GM18508 (cell line): Measurements from ENCODE around the gene NTN3.
"Not testable (repeated sequence)": the region's sequence is repeated elsewhere in the genome, so short reads cannot be mapped to it uniquely, and the experiment has no call there.

Experiments
- ATAC-seq: cut with Tn5 transposase; IDR thresholded peaks from one replicate; pipeline ENCODE4 v1.9.1; 2021; ENCODE audit warnings: moderate number of reproducible peaks; ENCODE audit not compliant: insufficient read depth, unreplicated experiment

The NTN3 gene

DNA sequence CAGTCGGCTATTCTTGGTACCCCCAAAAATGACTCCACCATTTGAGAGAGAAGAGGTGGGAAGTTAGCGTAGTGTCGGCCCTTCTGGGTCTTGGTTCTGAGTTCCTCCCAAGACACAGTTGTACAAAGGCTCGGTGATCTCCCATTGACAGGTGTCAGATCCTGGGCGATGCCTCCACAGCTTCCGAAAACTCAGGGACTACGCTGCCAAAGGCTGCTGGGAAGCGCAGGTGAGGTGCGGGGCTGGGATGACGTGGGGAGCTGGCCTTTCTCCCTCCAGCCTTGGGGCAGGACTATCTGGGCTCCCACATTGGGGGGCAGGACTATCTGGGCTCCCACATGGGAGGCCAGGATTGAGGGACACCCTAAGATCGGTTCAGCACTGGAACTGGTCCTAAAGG is 31.5 kb upstream of the NTN3 start:
- no peak for ATAC-seq

DNA sequence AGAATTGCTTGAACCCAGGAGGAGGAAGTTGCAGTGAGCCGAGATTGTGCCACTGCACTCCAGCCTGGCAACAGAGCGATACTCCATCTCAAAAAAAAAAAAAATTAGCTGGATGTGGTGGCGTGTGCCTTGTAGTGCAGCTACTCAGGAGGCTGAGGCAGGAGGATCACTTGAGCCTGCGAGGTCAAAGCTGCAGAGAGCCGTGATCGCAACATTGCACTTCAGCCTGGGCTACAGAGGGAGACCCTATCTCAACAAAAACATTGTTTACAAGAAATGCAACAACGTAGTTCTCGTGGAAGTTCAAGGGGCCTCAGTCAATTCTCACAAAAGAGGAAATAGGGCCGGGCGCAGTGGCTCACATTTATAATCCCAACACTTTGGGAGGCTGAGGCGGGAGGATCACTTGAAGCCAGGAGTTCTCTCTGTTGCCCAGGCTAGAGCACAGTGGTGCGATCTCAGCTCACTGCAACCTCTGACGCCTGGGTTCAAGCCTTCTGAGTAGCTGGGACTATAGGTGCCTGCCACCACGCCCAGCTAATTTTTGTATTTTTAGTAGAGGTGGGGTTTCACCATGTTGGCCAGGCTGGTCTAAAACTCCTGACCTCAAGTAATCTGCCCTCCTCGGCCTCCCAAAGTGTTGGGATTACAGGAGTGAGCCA is 29.8 kb upstream of the NTN3 start:
- not testable (repeated sequence) for ATAC-seq

GRCh38 chr16:2443555-2443954 is 27.5 kb upstream of the NTN3 start:
- ATAC-seq: no peak

GRCh38 chr16:2447920-2448583 is 23.0 kb upstream of the NTN3 start:
- no peak for ATAC-seq

DNA sequence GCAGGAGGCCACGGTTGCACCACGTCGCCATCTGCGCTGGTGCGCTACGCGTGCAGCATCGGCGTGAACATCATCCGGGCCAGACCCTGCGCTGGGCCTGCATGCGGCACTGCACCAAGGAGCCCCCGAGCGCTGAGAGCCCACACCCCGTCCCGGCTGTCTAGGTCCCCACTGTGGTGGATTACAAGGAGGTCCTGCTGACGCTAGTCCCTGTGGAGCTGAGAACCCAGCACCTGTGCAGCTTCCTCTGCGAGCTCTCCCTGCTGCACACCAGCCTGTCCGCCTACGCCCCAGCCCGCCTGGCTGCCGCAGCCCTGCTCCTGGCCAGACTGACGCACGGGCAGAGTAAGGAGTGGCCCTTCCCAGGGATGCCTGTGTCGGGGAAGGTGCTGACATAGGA is 22.0 kb upstream of the NTN3 start:
- ATAC-seq: no peak

GRCh38 chr16:2450535-2450934 is 20.6 kb upstream of the NTN3 start:
- ATAC-seq: no peak

DNA sequence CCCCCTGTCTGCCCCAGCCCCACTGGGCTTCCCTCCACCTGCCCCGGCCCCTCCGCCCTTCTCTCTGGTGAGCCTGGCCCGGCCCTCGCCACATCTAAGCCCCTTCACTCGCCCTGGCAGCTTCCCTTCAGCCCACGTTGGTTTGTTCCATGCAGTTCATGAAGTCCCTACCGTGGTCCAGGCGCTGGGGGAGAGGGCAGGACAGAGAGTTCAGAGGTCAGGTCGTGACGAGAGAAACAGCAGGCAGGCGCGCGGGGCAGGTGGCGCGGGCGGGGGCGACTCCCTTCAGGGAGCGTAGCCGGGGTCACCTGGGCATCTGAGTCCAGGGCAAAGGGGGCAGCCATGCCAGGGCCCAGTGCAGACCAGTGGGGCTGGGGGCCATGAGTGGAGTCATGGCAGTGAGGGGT is 20.1 kb upstream of the NTN3 start:
- no peak for ATAC-seq

GRCh38 chr16:2451851-2452320 is 19.2 kb upstream of the NTN3 start:
- ATAC-seq: no peak

- no peak for ATAC-seq
These were observed 18.4 kb upstream of the NTN3 start for GRCh38 chr16:2452650-2453049.

DNA sequence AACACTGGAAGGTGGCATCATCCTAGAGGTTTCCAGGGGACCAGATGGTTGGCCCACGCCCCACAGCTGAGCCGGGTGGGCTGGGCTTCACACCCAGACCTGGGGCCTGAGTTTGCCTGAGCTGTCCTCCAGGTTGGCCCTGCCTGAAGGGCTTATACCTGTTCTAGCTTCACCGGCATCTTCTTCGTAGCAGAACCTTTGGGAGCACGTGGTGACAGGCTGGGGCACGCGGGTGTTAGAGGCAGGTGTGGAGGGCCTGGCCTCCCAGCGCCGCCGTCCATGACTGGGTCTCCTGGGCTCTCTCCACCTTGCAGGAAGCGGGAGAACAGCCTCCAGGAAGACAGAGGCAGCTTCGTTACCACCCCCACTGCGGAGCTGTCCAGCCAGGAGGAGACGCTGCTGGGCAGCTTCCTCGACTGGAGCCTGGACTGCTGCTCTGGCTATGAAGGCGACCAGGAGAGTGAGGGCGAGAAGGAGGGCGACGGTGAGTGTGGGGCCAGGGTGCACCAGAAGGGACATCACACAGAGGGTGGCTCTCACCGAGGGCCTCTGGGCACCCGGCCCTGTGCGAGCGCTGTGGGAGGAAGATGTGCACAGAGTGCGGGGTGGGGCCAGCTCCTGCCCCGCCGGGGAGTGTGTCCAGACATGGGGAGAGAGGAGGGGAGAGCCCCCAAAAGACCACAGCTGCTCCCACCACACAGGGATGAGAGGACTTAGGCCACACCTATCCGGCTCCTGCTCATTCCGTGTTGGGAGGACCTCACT is 15.8 kb upstream of the NTN3 start:
- no peak for ATAC-seq

GRCh38 chr16:2456551-2457153 is 14.4 kb upstream of the NTN3 start:
- no peak for ATAC-seq

- no peak for ATAC-seq
These were observed 13.8 kb upstream of the NTN3 start for GRCh38 chr16:2457267-2457666.

GRCh38 chr16:2457946-2458345 is 13.2 kb upstream of the NTN3 start:
- ATAC-seq: no peak

DNA sequence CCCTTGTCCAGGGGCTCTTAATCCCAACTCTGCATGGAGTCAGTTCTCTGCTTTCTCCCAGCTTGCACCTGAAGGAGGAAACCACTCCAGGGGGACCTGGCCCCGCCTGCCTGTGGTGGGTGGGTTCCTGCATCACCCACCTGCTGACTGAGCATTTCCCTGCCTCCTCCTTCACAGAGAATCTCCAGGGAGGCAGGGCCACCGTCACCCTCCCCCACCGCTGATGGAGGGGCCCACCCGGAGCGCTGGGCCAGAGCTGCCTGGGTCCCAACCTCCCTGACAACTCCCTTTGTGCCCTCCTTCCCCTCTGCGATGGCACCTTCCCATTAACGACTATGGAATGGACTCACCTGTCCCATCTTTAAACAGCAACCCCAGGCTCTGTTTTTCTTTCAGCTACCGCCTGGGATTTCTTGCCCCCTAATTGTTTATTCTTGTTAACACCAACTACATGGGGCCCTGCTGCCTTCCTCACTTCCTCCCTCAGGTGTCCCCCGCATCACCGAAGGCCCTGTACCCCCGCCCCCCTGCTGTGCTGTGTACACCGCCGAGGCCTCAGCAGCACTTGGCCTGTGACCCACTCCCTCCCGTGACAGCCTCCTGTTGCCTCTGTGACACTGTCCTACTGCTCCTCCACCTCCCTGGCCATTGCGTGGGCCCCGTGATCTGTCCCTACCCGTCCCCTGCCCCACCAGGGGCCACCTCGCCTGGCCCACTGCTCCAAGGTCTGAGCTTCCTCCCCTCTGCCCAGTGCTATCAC is 12.0 kb upstream of the NTN3 start:
- ATAC-seq: no peak

- ATAC-seq: peak; percentile 64
These were observed 11.3 kb upstream of the NTN3 start, which contains the start of gene TEDC2 for GRCh38 chr16:2459647-2460390. Gene TEDC2, plus strand, starts transcription at chr16:2460109. Its CDS starts 36 bp downstream, at chr16:2460145.

DNA sequence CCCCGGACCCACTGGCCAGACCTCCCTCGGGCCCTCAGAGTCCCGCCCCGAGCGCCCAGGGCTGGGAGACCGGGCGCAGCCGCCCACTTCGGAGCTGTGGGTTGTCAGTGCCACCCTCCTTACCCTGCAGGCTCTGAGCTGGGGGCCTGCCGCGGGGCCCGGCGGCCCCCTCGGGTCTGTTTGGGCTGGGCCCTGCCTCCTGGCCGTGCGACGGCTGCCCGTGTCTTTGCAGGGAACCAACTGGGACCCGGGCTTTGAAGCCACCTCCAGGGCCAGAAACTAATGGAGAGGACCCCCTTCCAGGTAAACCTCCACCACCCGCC is 10.7 kb upstream of the NTN3 start:
- ATAC-seq: no peak

DNA sequence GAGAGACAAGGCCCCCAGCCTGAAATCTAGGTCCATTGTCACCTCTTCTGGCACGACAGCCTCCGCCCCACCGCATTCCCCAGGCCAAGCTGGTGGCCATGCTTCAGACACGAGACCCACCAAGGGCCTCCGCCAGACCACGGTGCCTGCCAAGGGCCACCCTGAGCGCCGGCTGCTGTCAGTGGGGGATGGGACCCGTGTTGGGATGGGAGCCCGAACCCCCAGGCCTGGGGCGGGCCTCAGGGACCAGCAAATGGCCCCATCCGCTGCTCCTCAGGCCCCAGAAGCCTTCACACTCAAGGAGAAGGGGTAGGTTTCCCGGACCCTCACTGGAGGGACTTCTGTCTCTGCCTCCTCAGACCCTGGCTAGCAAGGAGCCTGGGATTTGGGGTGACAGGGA is 10.2 kb upstream of the NTN3 start:
- ATAC-seq: no peak

DNA sequence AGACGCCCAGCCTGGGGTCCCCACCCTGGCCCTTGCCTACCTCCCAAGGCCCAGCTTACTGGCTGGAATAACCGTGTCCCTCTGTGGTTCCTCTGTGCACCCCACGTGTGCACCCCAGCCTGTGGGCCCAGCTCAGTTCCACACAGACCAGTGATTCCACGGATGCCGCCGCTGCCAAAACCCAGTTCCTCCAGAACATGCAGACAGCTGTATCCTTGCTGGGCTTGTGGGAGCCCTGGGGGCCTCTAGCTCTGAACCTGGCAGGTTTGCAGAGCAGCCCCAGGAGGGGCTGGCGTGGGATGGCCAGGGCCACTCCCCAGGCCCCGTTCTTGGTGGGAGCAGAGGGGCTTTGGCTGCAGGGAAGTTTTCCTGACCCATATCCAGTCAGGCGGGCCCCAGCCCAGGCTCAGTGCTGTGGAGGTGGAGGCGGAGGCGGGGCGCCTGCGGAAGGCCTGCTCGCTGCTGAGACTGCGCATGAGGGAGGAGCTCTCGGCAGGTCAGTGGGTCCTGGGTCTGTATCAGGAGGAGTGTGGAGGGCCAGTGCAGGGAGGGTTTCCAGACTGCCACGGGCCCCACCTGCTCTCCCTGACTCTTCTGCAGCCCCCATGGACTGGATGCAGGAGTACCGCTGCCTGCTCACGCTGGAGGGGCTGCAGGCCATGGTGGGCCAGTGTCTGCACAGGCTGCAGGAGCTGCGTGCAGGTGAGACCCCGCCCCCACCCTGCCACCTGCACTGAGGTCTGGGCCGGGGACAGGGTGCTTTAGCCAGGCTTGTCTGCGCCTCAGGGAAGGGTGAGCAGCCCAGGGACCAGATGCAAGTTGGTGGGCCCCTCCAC is 8.8 kb upstream of the NTN3 start:
- no peak for ATAC-seq

GRCh38 chr16:2464333-2464732 is 6.8 kb upstream of the NTN3 start:
- ATAC-seq: no peak
